WI38 (cell line): Measurements from ENCODE around the gene PIK3C2B.
A peak's percentile ranks its signal among the peaks of the same experiment; 100 is the strongest.

Experiments
- H3K4me3 ChIP-seq: 2 replicates; pipeline ENCODE4 v1.5.1; 2011; ENCODE audit warnings: low read depth, mild to moderate bottlenecking, control low read depth, low read length
- CTCF ChIP-seq: IDR thresholded peaks from 2 replicates; pipeline ENCODE4 v1.5.1; 2012; ENCODE audit warnings: low read depth, mild to moderate bottlenecking, control low read depth, low read length

PIK3C2B gene

GRCh38 chr1:204494281-204495077 lies at the start of gene PIK3C2B:
PIK3C2B (minus strand) TSS chr1:204494805; CDS start chr1:204469802, 25,003 bp downstream.
- peak; percentile 18; the same call in 1 of the 2 replicates for TF ChIP-seq CTCF
- H3K4me3 ChIP-seq: peak within 1 kb of the TSS; percentile 57

GRCh38 chr1:204544321-204544720 lies 49.7 kb upstream of the PIK3C2B start:
- no peak overlapping the region for H3K4me3 ChIP-seq

GRCh38 chr1:204541626-204542025 lies 47.0 kb upstream of the PIK3C2B start:
- H3K4me3 ChIP-seq: no peak overlapping the region
- TF ChIP-seq CTCF: no peak

More at GRCh38 chr1:204544321-204544720, 49.7 kb upstream of the PIK3C2B start:
- no peak for TF ChIP-seq CTCF

GRCh38 chr1:204532832-204533231 lies 38.2 kb upstream of the PIK3C2B start:
- no peak overlapping the region for H3K4me3 ChIP-seq
- no peak for TF ChIP-seq CTCF

GRCh38 chr1:204530932-204531331 lies 36.3 kb upstream of the PIK3C2B start:
- no peak for TF ChIP-seq CTCF
- H3K4me3 ChIP-seq: no peak overlapping the region

- no peak overlapping the region for H3K4me3 ChIP-seq
- 0 out of 2 replicates have a peak, but pooled peaks have one; percentile 20 for TF ChIP-seq CTCF
Observed at GRCh38 chr1:204529371-204529895, 34.8 kb upstream of the PIK3C2B start.

- no peak overlapping the region for H3K4me3 ChIP-seq
- no peak for TF ChIP-seq CTCF
Observed at GRCh38 chr1:204528677-204529076, 34.1 kb upstream of the PIK3C2B start.
